ENCODE measurements around the gene NTM. TPM values are rescaled to one million over a fixed set of nuclear protein-coding genes. Genes with fewer than 3 reads are reported as not detected.

Gene NTM
- total RNA-seq, 1 experiment from 2014 or later = 16.4 TPM

GRCh38 chr11:131692151-131692550, 321.7 kb downstream of the NTM start:
- ATAC-seq = no peak
- H3K27ac Mint-ChIP-seq = no peak overlapping the region
- POLR2A ChIA-PET = no interaction called here
- no peaks in the 10 kb centered on the region for H3K9me3 Mint-ChIP-seq
- H3K4me3 Mint-ChIP-seq = no peak overlapping the region
- DNase-seq (ENCODE audit: low spot score) = no peak
- peaks cover 9% of the 10 kb centered on the region for H3K4me1 Mint-ChIP-seq
- H3K36me3 Mint-ChIP-seq = no peaks in the 10 kb centered on the region
- CTCF ChIA-PET = interaction anchor here (0.6 to 2.0 kb wide), 33 partner anchors 9 to 608 kb away, joined by 3 to 15 read pairs (median 4); no protein-coding TSS in a partner anchor
- no peak for TF ChIP-seq TP53 (CRISPR knock-in tag; IDR thresholded peaks at IDR 0.05)
- no peak for TF ChIP-seq ZNF671 (CRISPR knock-in tag; IDR thresholded peaks at IDR 0.05)
- TF ChIP-seq JAZF1 (CRISPR knock-in tag; IDR thresholded peaks at IDR 0.05) = no peak
- no peak for TF ChIP-seq ZMAT4 (CRISPR knock-in tag; IDR thresholded peaks at IDR 0.05)
- TF ChIP-seq ATF6 (CRISPR knock-in tag; IDR thresholded peaks at IDR 0.05) = no peak
- no peak for TF ChIP-seq GABPB1 (CRISPR knock-in tag; IDR thresholded peaks at IDR 0.05)
- TF ChIP-seq USF2 (CRISPR knock-in tag; IDR thresholded peaks at IDR 0.05) = no peak
- no peak for TF ChIP-seq ZNF396 (CRISPR knock-in tag; IDR thresholded peaks at IDR 0.05; ENCODE audit: borderline replicate concordance)
- no peak for TF ChIP-seq E2F1 (CRISPR knock-in tag; IDR thresholded peaks at IDR 0.05)
- TF ChIP-seq ESRRA (CRISPR knock-in tag; IDR thresholded peaks at IDR 0.05; ENCODE audit: borderline replicate concordance) = no peak
- H3K27me3 Mint-ChIP-seq (ENCODE audit: low read depth) = peaks cover 53% of the 10 kb centered on the region

GRCh38 chr11:131692961-131693360, 322.5 kb downstream of the NTM start:
- Mint-ChIP-seq H3K4me1 (peaks cover 9% of the 10 kb centered on the region), H3K27me3 (ENCODE audit: low read depth) (peaks cover 53% of the 10 kb centered on the region), H3K9me3 (no peaks in the 10 kb centered on the region), H3K4me3 (no peak overlapping the region), H3K27ac (no peak overlapping the region), H3K36me3 (no peaks in the 10 kb centered on the region)
- POLR2A ChIA-PET = no interaction called here
- TF ChIP-seq SMAD4 (CRISPR knock-in tag; IDR thresholded peaks at IDR 0.05) = no peak
- TF ChIP-seq GTF2I (CRISPR knock-in tag; conservative IDR thresholded peaks at IDR 0.05) = no peak
- DNase-seq (ENCODE audit: low spot score) (no peak), ATAC-seq (no peak)
- CTCF ChIA-PET = interaction anchor here (0.7 to 3.8 kb wide), 9 partner anchors 8 to 434 kb away, joined by 4 to 58 read pairs (median 14); no protein-coding TSS in a partner anchor

GRCh38 chr11:131693756-131694155, 323.3 kb downstream of the NTM start:
- Mint-ChIP-seq H3K4me3 (no peak overlapping the region), H3K27ac (no peak overlapping the region), H3K9me3 (no peaks in the 10 kb centered on the region), H3K4me1 (peaks cover 9% of the 10 kb centered on the region), H3K27me3 (ENCODE audit: low read depth) (peaks cover 48% of the 10 kb centered on the region), H3K36me3 (no peaks in the 10 kb centered on the region)
- ATAC-seq (no peak), DNase-seq (ENCODE audit: low spot score) (no peak)
- POLR2A ChIA-PET = no interaction called here
- CTCF ChIA-PET = interaction anchor here (0.6 to 3.8 kb wide), 34 partner anchors 9 to 1371 kb away, joined by 3 to 58 read pairs (median 9); no protein-coding TSS in a partner anchor
- TF ChIP-seq HMGXB4 (CRISPR knock-in tag; IDR thresholded peaks at IDR 0.05) = no peak
- TF ChIP-seq E2F1 (CRISPR knock-in tag; IDR thresholded peaks at IDR 0.05) = no peak
- no peak for TF ChIP-seq ZNF232 (CRISPR knock-in tag; IDR thresholded peaks at IDR 0.05)
- no peak for TF ChIP-seq EMX1 (CRISPR knock-in tag; IDR thresholded peaks at IDR 0.05)
- TF ChIP-seq MLX (CRISPR knock-in tag; IDR thresholded peaks at IDR 0.05) = no peak
- TF ChIP-seq AR (CRISPR knock-in tag; IDR thresholded peaks at IDR 0.05) = no peak
- no peak for TF ChIP-seq ELF4 (CRISPR knock-in tag; IDR thresholded peaks at IDR 0.05; ENCODE audit: low read depth)
- no peak for TF ChIP-seq ZNF263 (CRISPR knock-in tag; IDR thresholded peaks at IDR 0.05; ENCODE audit: low read depth)
- TF ChIP-seq CTCF (IDR thresholded peaks at IDR 0.05) = no peak
